Peyer's patch (tissue), 4 donors: ENCODE measurements around the gene AMBN.

ENCODE experiments used
- CTCF ChIP-seq, 6 experiments: fragments of 450-650 bp in 4 of 6; fragments of 200-600 bp in 2 of 6; sonication (generic) in 1 of 6; IDR thresholded peaks; one replicate each; pipeline ENCODE4 v1.5.1; 2017 to 2019; ENCODE audit warnings: antibody characterized with exemption in 6 of 6, mild to moderate bottlenecking in 3 of 6, moderate library complexity in 1 of 6
- POLR2A ChIP-seq, 2 donors: fragments of 450-650 bp; IDR thresholded peaks; one replicate each; pipeline ENCODE4 v1.5.1; 2017; ENCODE audit warnings: antibody characterized with exemption in 2 of 2, mild to moderate bottlenecking in 2 of 2, moderate library complexity in 2 of 2

GRCh38 chr4:70589785-70590184 lies 2.3 kb upstream of the AMBN start:
- no peak for TF ChIP-seq CTCF (IDR thresholded peaks at IDR 0.05)
- TF ChIP-seq POLR2A (IDR thresholded peaks at IDR 0.05): no peak
